DOHH2 (cell line): ENCODE measurements around the gene PARD6A.

Experiments used
- CTCF ChIP-seq: fragments of 200-600 bp; sonication (generic); IDR thresholded peaks from one replicate; pipeline ENCODE4 v1.5.1; 2014; ENCODE audit warnings: antibody characterized with exemption, mild to moderate bottlenecking, low read depth, low read length; ENCODE audit not compliant: poor library complexity, severe bottlenecking
- EZH2phosphoT487 ChIP-seq: fragments of 200-600 bp; sonication (generic); IDR thresholded peaks from 2 replicates; pipeline ENCODE4 v1.6.1; 2017; ENCODE audit warnings: borderline replicate concordance, mild to moderate bottlenecking, antibody characterized with exemption, low read length, moderate library complexity, mixed read lengths

- TF ChIP-seq CTCF (no peak), EZH2phosphoT487 (no peak)
These were observed 1.7 kb upstream of the PARD6A start for GRCh38 chr16:67658849-67659674.
